ENCODE measurements around the gene C11orf97.
"Not testable (repeated sequence)": the region's sequence is repeated elsewhere in the genome, so short reads cannot be mapped to it uniquely, and the experiment has no call there.

Gene C11orf97

GRCh38 chr11:94525546-94526324, 13.5 kb downstream of the C11orf97 start:
- no peak for DNase-seq (ENCODE audit: low spot score)

- DNase-seq (ENCODE audit: low spot score), result no peak
Observed at GRCh38 chr11:94526645-94527438, 14.6 kb downstream of the C11orf97 start.

- DNase-seq (ENCODE audit: low spot score), result no peak
Observed at GRCh38 chr11:94528551-94528950, 16.3 kb downstream of the C11orf97 start.

- DNase-seq (ENCODE audit: low spot score), result no peak
Observed at GRCh38 chr11:94532211-94532610, 19.9 kb downstream of the C11orf97 start.

GRCh38 chr11:94533206-94533605, 20.9 kb downstream of the C11orf97 start:
- no peak for DNase-seq (ENCODE audit: low spot score)

GRCh38 chr11:94533696-94534630, 21.7 kb downstream of the C11orf97 start:
- DNase-seq (ENCODE audit: low spot score), result no peak

- no peak for DNase-seq (ENCODE audit: low spot score)
Observed at GRCh38 chr11:94536386-94536785, 24.1 kb downstream of the C11orf97 start.

- no peak for DNase-seq (ENCODE audit: low spot score)
Observed at GRCh38 chr11:94537031-94537600, 24.9 kb downstream of the C11orf97 start.

GRCh38 chr11:94539420-94539819, 27.2 kb downstream of the C11orf97 start:
- no peak for DNase-seq (ENCODE audit: low spot score)

- no peak for DNase-seq (ENCODE audit: low spot score)
Observed at GRCh38 chr11:94543695-94544645, 31.7 kb downstream of the C11orf97 start, which contains the start of gene FUT4. Gene FUT4 (plus strand): TSS chr11:94543921. CDS start chr11:94544134, 213 bp downstream.

GRCh38 chr11:94544646-94545263, 32.5 kb downstream of the C11orf97 start:
- DNase-seq (ENCODE audit: low spot score), result no peak

- DNase-seq (ENCODE audit: low spot score), result no peak
Observed at GRCh38 chr11:94545264-94546161, 33.3 kb downstream of the C11orf97 start.

GRCh38 chr11:94546162-94546470, 33.9 kb downstream of the C11orf97 start:
- no peak for DNase-seq (ENCODE audit: low spot score)

- DNase-seq (ENCODE audit: low spot score), result no peak
Observed at GRCh38 chr11:94546886-94547285, 34.6 kb downstream of the C11orf97 start.

- DNase-seq (ENCODE audit: low spot score), result no peak
Observed at GRCh38 chr11:94549146-94549545, 36.9 kb downstream of the C11orf97 start.

- no peak for DNase-seq (ENCODE audit: low spot score)
Observed at GRCh38 chr11:94550513-94550912, 38.3 kb downstream of the C11orf97 start.

- DNase-seq (ENCODE audit: low spot score), result no peak
Observed at GRCh38 chr11:94553938-94554337, 41.7 kb downstream of the C11orf97 start.

- not testable (repeated sequence) for DNase-seq (ENCODE audit: low spot score)
Observed at GRCh38 chr11:94555752-94556329, 43.6 kb downstream of the C11orf97 start.

GRCh38 chr11:94557421-94557820, 45.2 kb downstream of the C11orf97 start:
- no peak for DNase-seq (ENCODE audit: low spot score)
